Thyroid gland (tissue), 4 donors: ENCODE results near the gene SERPINC1. TPM values are rescaled to one million over a fixed set of nuclear protein-coding genes. Genes with fewer than 3 reads are reported as not detected.
"Not testable (repeated sequence)": the region's sequence is repeated elsewhere in the genome, so short reads cannot be mapped to it uniquely, and the experiment has no call there.

Source experiments
- DNase-seq, 2 donors: peaks; one replicate each; pipeline ENCODE4 v3.0.0-alpha.2; 2019
- H3K27ac ChIP-seq, 3 donors: fragments of 200-600 bp; sonication (generic); 1 replicate in 2 of 3; 2 replicates in 1 of 3; pipeline ENCODE4 v1.5.1; 2016 to 2019; ENCODE audit warnings: mild to moderate bottlenecking in 1 of 3, moderate library complexity in 1 of 3
- H3K27me3 ChIP-seq: fragments of 200-600 bp; sonication (generic); one replicate; pipeline ENCODE4 v1.5.1; 2019
- H3K36me3 ChIP-seq, 2 donors: fragments of 200-600 bp; sonication (generic); one replicate each; pipeline ENCODE4 v1.5.1; 2016 to 2019
- H3K4me1 ChIP-seq, 2 donors: fragments of 200-600 bp; sonication (generic); one replicate each; pipeline ENCODE4 v1.5.1; 2017 to 2019
- H3K4me3 ChIP-seq, 3 donors: fragments of 200-600 bp; sonication (generic); replicated peaks in 1 of 3; 1 replicate in 2 of 3; 2 replicates in 1 of 3; pipeline ENCODE4 v1.5.1; 2016; ENCODE audit warnings: mild to moderate bottlenecking in 1 of 3
- H3K9me3 ChIP-seq: fragments of 200-600 bp; sonication (generic); one replicate; pipeline ENCODE4 v1.5.1; 2017
- CTCF ChIP-seq, 6 experiments: fragments of 200-600 bp in 3 of 6; fragments of 450-650 bp in 3 of 6; sonication (generic) in 3 of 6; IDR thresholded peaks; one replicate each; pipeline ENCODE4 v1.5.1; 2016 to 2019; ENCODE audit warnings: antibody characterized with exemption in 6 of 6, mild to moderate bottlenecking in 2 of 6, inconsistent platforms in 1 of 6, moderate library complexity in 1 of 6
- POLR2A ChIP-seq, 2 donors: fragments of 450-650 bp; IDR thresholded peaks; one replicate each; pipeline ENCODE4 v1.6.1; 2017; ENCODE audit warnings: antibody characterized with exemption in 2 of 2, mild to moderate bottlenecking in 2 of 2, moderate library complexity in 1 of 2
- WGBS, 2 donors: methylation state at CpG; one replicate each; pipeline ENCODE4 v1.1.5; 2017; 5-methylcytosine and 5-hydroxymethylcytosine counted together
- intact Hi-C: fragments of 100-400 bp; cut with DNase I; formaldehyde crosslinking; loops from one replicate; pipeline ENCODE4 v1.15.1; 2023
- total RNA-seq, 4 donors: library from RNA; depleted of rRNA; stranded (reverse); fragments of >200 nt; gene quantifications; one replicate each; pipeline ENCODE4 v1.2.3, GENCODE V29; 2016

SERPINC1 gene
- total RNA-seq, 4 donors from 2014 or later = not detected

DNA sequence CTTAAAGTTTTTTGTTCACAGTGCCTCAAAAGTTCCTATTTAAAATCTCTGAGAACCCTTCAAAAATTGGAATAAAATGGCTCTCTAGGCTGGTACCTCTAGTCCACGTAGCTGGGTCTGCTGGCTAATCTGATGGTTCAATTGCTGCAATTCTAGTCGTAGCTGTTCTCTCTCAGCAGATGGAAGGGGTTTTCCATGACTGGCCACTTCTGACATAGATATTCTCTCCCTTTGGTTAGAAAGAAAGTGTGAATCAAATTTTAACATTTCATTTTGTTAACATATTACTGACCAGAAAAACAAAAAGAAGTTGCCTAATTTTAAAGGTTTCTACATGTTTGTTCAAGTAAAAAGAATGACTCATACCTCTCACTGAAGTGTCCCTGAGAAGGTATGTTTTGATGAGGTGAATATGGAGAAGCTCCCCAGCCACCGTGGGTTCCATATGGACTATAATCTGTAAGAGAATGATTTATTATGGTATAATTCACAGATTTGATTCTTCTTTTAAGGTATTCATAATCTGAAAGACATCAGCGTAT lies 29.3 kb upstream of the SERPINC1 start:
- no peak for DNase-seq
- WGBS, 2 donors = 87 to 94% methylated on average over 4 of the region's 4 CpGs
- Histone ChIP-seq H3K27ac (no peak overlapping the region), H3K4me3 (no peak overlapping the region), H3K27me3 (no peaks in the 10 kb centered on the region), H3K36me3 (peaks cover 48 to 57% of the 10 kb centered on the region in 2 donors), H3K9me3 (no peaks in the 10 kb centered on the region), H3K4me1 (no peaks in the 10 kb centered on the region)
- intact Hi-C loops = no loop called here
- TF ChIP-seq POLR2A (IDR thresholded peaks at IDR 0.05) = no peak
- no peak for TF ChIP-seq CTCF (IDR thresholded peaks at IDR 0.05)

DNA sequence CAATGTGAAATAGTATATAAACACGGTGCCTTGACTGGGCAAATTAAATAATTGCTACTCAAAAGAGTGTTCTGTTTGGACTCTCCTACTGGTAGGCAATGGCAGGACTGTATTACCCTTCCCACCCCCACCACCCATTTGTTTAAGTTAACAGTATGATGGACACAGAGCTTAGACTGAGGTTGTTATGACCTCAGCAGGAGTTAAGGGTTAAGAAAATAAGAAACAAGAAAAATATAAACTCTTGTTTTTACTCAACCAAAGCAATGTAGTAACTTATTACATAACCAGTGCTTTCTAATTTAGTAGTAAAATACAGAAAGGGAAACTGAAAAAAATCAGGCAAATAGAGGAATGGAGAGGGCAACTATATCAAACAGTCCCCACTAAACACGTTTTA lies 19.9 kb upstream of the SERPINC1 start:
- no peak for DNase-seq
- TF ChIP-seq CTCF (IDR thresholded peaks at IDR 0.05) (no peak), POLR2A (IDR thresholded peaks at IDR 0.05) (no peak)
- Histone ChIP-seq H3K27me3 (no peaks in the 10 kb centered on the region), H3K4me1 (no peaks in the 10 kb centered on the region), H3K27ac (no peak overlapping the region), H3K9me3 (no peaks in the 10 kb centered on the region), H3K36me3 (peaks cover 34 to 36% of the 10 kb centered on the region in 2 donors), H3K4me3 (no peak overlapping the region)
- 77 to 86% methylated on average over 2 of the region's 2 CpGs for WGBS, 2 donors
- intact Hi-C loops = no loop called here

- Histone ChIP-seq H3K36me3 (peaks cover 16% of the 10 kb centered on the region in 2 donors), H3K4me3 (no peak overlapping the region), H3K27me3 (no peaks in the 10 kb centered on the region), H3K9me3 (no peaks in the 10 kb centered on the region), H3K4me1 (no peaks in the 10 kb centered on the region), H3K27ac (no peak overlapping the region)
- 95 to 97% methylated on average over 1 of the region's 1 CpG for WGBS, 2 donors
- intact Hi-C loops = no loop called here
- TF ChIP-seq POLR2A (IDR thresholded peaks at IDR 0.05) (no peak), CTCF (IDR thresholded peaks at IDR 0.05) (no peak)
- DNase-seq = no peak
Observed at GRCh38 chr1:173934440-173934839, 17.3 kb upstream of the SERPINC1 start.

DNA sequence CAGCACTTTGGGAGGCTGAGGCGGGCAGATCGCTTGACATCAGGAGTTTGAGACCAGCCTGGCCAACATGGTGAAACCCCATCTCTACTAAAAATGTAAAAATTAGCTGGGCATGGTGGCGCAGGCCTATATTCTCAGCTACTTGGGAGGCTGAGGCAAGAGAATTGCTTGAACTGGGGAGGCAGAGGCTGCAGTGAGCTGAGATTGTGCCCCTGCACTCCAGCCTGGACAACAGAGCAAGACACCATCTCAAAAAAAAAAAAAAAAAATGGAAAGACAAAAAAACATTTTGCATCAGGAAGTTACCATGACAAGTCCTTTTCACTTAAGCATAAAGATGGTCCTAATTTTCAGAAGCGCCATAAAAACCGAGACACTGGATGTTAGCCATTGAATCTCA lies 13.4 kb upstream of the SERPINC1 start:
- H3K9me3 ChIP-seq, intact Hi-C loops, H3K4me3 ChIP-seq, H3K27me3 ChIP-seq, H3K27ac ChIP-seq, H3K36me3 ChIP-seq, DNase-seq, H3K4me1 ChIP-seq: not testable (repeated sequence)
- WGBS, 2 donors = 94 to 95% methylated on average over 5 of the region's 5 CpGs

GRCh38 chr1:173925306-173926242 lies 8.4 kb upstream of the SERPINC1 start:
- DNase-seq = no peak
- TF ChIP-seq POLR2A (IDR thresholded peaks at IDR 0.05) = no peak
- no peak for TF ChIP-seq CTCF (IDR thresholded peaks at IDR 0.05)
- H3K4me3 ChIP-seq = no peak overlapping the region
- H3K4me1 ChIP-seq = peaks cover 9 to 10% of the 10 kb centered on the region in 2 donors
- no peaks in the 10 kb centered on the region for H3K36me3 ChIP-seq
- intact Hi-C loops = no loop called here
- WGBS, 2 donors = 95 to 96% methylated on average over 8 of the region's 8 CpGs
- no peak overlapping the region for H3K27ac ChIP-seq
- no peaks in the 10 kb centered on the region for H3K9me3 ChIP-seq
- H3K27me3 ChIP-seq = no peaks in the 10 kb centered on the region
